ENCODE data around the gene PIEZO1. TPM values are rescaled to one million over a fixed set of nuclear protein-coding genes. Genes with fewer than 3 reads are reported as not detected.

The PIEZO1 gene
- total RNA-seq, 1 donor from 2014 or later = 67.8 TPM

DNA sequence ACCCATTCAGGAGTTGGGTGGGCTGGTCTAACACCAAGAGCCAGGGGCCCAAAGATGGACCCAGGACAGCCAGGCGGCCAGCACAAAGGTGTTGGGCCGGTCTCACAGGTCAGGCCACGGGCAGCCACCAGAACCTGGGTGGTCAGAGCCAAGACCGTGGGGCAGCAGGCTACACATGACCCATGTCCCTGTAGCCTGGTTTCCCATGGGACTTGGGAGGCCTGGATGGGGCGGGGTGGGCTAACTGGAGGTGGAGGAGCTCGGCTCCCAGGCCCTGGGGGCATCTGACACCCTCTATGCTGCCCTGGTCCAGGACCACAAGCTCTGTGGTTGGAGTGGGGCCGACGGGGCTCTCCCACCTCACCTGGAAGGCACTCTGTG, 61.5 kb downstream of the PIEZO1 start:
- DNase-seq (ENCODE audit: low spot score) (no peak), ATAC-seq (no peak)

GRCh38 chr16:88722784-88723506, 62.1 kb downstream of the PIEZO1 start:
- ATAC-seq = no peak

DNA sequence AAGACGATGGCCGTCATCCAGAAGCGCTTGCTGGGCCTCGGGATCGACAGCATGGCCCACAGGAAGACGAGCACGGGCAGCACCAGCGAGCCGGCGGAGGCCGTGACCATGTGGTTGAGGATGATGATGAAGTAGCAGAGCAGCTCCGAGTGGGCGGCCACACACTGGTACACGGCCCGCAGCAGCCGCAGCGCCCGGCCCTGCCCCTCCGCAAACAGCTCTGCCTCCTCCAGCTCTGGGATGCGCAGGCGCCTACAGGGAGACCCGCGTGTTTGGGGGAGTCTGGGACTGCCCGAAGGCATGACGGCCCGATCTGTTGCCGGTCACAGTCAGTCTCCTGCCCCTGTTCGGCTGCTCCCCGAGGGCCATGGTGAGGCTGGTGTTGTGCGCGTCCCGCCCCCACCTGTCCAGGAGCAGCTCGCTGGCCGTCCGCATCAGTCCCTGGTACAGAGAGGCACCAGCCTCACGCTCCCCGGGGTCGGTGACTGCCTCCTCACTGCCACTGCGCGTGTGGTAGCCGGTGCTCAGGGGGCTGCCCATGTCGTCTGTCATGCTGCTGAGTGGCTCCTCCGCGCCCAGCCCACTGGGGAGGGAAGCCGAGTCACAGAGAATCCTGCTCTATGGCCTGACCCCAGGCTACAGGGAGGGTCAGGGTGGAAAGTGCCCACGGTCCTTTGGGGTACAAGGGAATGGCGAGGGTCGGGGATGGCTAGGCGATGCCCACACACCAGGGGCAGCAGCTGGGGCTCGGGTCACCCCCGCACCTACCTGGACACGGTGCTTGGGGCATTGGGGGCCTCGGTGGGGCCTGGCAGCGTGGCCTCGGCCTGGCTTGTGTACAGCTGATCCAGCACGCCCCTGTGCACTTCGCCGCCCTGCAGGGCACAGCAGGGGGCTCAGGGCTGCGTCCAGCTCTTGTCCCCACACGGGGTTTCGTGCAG, 62.9 kb downstream of the PIEZO1 start:
- ATAC-seq = no peak
- DNase-seq (ENCODE audit: low spot score) = no peak

More at GRCh38 chr16:88722784-88723506, 62.1 kb downstream of the PIEZO1 start:
- DNase-seq (ENCODE audit: low spot score) = no peak

DNA sequence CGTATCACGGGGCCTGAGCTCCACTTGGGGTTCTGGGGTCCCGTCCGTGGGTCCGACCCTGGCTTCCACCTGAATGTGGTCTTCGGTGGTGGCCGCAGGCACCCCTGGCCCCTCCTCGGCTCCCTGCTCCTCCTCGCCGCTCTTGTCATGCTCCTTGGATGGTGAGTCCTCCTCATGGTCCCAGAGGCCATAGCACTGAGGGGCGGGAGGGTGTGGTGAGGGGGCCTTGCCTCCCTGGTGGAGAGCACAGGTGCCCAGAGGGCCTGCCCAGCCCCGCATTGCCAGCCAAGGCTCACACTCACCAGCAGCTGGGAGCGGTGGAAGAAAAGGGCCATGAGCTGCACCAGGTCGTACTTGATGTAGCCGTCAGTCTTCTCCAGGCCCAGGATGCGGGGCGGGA, 63.8 kb downstream of the PIEZO1 start:
- no peak for DNase-seq (ENCODE audit: low spot score)
- ATAC-seq = no peak

- DNase-seq (ENCODE audit: low spot score) = no peak
- ATAC-seq = no peak
These were observed 64.5 kb downstream of the PIEZO1 start for GRCh38 chr16:88720396-88720970.

GRCh38 chr16:88719933-88720296, 65.1 kb downstream of the PIEZO1 start:
- DNase-seq (ENCODE audit: low spot score) = no peak
- ATAC-seq = no peak

DNA sequence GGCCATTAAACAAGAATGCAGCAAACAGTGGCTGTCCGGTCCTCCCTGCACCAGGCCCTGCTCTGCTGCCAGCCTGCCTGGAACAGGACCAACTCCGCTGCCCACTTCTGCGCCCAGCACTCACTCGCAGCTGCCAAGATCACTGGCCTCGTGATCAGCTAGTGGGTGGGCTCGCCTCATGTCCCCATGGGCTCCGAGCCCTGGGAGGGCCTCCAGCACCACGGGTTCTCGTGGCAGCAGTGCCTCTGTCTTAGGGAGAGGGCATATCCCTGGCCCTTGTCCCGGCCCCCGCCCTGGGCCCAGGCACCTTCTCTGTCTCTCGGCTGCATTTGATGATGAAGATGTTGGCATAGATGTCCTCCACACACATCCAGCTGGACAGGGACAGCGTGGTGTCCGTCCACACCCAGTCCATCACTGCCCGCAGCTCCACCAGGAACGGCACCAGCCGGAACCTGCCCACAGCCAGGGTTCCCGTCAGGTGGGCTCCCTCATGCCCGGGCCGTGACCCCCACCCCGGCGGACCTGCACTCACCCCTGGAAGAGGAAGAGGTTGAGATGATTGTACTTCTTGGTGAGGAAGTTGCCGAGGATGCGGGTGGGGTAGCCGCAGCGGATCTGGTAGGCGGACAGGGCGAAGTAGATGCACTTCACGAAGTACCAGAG, 65.6 kb downstream of the PIEZO1 start:
- ATAC-seq = no peak
- DNase-seq (ENCODE audit: low spot score) = no peak

DNA sequence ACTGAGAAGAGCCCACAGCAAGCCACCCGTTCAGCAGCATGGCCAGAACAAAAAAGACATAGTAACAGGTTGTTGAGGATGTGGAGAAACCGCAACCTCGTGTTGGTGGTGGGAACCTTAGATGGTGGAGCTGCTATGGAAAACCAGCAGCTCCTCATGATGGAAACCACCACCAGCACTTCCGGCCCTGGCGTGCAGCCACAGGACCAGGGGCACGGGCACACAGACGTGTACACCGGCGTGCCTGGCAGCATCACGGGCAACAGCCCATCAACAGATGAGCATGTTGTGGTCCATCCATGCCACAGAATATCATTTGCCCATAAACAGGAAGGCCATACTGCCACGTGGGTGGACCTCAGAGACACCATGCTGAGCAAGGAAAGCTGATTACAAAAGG, 66.8 kb downstream of the PIEZO1 start:
- DNase-seq (ENCODE audit: low spot score) (no peak), ATAC-seq (no peak)

DNA sequence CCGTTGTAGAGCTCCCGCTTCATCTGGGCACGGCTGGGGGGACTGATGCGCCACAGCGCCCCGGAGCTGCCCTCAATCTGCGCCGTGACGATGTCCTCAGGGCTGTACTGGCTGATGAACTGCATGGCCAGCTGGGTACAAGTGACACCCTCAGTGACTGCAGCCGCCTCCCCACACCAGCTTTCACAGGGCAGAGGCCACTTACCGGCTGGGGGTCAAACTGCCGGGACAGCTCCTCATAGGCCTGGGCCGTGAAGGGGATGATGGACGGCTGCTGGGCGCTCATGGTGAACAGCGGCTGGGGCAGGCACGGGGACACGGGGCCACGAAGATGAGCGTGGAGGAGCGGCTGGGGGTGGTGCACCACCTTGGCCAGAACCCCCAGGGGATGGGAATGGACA, 68.4 kb downstream of the PIEZO1 start:
- DNase-seq (ENCODE audit: low spot score) (no peak), ATAC-seq (no peak)

GRCh38 chr16:88716201-88716600, 68.8 kb downstream of the PIEZO1 start:
- no peak for DNase-seq (ENCODE audit: low spot score)
- ATAC-seq = no peak

DNA sequence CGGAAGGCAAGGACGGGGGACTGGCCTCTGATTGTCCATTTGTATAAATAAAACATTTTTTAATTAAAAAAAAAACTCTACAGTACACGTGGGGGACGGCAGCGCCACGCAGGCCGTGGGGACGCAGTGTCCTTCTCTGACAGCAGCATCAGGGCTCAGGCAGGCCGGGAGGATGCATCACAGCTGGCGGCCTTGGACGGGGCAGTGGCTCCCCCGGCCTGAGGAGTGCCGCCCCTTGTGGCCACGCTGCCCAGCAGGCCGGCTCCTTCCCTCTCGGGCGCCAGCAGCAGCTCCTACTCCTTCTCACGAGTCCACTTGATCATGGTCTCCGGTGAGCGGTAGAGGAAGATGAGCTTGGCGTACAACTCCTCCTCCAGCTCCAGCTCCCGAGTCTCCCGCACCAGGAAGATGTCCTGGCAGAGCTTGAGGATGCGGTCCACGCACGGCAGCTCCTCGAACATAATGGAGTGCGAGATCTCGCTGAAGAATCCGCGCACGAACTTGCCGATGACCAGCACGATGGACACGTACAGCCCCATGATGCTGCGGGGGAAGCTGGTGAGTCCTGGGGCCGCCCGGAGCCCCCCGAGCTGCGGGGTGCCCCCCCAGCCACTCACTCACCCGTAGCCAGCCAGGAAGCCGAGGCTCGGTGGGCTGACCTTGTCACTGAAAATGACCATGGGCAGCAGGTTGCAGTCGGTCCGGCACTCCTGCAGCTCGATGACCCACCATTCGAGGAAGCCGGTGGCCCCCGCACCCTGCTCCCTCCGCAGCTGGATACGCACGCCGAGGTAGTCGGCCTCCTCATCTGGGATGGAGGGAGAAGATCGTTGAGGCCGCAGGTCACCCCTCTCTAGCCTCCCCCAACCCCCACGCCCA, 69.5 kb downstream of the PIEZO1 start:
- ATAC-seq = no peak
- no peak for DNase-seq (ENCODE audit: low spot score)

GRCh38 chr16:88714420-88715302, 70.4 kb downstream of the PIEZO1 start:
- DNase-seq (ENCODE audit: low spot score) (no peak), ATAC-seq (no peak)

DNA sequence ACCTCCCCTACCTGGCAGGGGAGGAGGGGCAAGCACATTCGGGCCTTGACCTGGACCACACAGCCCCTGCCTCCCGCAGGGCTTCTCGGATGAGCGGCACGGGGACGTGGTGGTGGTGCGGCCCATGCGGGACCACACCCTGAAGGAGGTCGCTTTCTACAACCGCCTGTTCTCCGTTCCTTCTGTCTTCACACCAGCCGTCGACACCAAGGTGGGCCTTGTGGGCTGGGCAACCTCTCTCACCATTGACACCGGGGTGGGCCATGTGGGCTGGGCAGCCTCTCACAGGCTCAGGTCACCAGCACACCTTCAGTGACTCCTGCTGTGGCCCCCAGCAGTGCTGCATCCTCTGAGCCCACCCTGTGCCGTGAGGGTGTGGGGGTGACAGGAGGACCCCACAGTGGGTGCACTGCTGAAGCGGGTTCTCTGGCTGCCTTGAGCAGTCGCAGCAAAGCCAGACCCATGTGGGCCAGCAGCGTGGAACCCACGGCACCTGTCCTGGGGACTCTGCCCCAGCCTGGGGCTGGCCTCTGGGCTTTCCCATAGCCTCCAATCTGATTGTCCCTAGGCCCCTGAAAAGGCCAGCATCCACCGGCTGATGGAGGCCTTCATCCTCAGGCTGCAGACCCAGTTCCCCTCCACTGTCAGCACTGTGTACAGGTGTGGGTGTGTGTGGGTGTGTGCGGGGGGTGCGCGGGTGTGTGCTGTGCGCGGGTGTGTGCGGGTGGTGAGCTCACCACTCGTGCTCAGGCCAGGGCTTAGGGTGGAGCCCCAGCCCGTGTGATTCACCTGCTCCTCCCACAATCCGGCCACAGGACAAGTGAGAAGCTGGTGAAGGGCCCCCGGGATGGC, 71.2 kb downstream of the PIEZO1 start:
- peak; percentile 12 for ATAC-seq
- no peak for DNase-seq (ENCODE audit: low spot score)

- no peak for DNase-seq (ENCODE audit: low spot score)
- no peak for ATAC-seq
These were observed 72.0 kb downstream of the PIEZO1 start for GRCh38 chr16:88713054-88713453.

DNA sequence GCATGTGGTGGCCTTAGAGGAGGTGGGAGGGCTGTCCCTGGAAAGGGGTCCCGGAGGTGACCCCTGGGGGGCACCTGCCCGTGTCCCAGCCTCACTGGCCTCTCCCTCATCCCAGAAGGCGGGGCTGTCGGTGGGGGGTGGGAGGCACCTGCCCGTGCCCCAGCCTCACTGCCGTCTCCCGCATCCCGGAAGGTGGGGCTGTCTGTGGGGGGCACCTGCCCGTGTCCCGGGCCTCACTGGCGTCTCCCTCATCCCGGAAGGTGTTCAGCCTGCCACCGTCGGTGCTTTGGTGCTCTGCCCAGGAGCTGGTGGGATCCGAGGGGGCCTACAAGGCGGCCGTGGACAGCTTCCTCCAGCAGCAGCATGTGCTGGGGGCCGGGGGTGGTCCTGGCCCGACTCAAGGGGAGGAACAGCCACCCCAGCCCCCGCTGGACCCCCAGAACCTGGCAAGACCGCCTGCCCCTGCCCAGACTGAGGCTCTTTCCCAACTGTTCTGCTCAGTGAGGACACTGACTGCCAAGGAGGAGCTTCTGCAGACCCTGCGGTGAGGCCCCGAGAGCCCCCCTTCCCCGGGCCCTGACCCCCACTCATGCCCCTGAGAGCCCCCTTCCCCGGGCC, 72.5 kb downstream of the PIEZO1 start:
- ATAC-seq (no peak), DNase-seq (ENCODE audit: low spot score) (no peak)

DNA sequence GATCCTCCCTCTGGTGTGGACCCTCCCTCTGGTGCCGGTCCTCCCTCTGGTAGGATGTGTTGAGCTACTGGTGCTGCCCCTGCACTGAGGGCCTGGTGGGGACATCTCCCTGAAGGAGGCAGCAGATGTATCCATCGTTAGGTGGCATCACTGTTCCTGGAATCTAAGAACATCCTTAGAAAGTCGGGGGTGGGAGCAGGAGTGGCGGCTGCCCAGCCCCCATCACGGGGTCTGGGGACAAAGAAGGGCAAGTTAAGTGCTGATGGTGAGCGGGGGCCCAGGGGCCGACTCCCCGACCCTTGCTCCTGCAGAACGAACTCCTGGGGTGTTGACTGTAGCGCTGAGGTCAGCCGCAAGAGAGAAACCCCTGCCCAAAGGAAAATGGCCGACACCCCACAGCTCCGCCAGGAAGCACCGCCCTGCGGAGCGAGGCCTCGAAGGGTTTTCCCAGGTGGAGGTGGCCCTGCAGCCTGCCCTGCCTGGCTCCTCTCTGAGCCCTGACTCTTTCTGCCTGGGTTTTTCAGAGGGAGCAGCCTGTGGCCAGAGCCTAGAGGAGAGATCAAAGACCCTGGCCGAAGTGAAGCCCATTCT, 73.2 kb downstream of the PIEZO1 start:
- ATAC-seq (no peak), DNase-seq (ENCODE audit: low spot score) (no peak)

DNA sequence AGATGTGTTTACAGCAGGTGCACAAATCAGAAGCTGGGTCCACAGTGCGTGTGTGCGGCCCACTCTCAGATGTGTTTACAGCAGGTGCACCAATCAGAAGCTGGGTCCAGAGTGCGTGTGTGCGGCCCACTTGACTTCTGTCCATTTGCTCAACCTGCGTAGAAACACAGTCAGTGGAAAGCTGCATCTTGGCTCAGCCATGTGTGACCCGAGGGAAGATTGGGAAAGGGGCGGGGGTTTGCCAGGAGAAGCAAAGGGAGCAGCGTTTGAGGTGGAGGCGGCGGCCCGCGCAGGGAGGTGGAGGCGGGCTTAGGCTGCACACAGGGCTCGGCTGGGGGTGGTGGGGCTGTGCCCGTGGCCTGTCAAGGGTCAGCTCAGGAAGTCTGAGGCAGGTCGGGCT, 74.5 kb downstream of the PIEZO1 start:
- DNase-seq (ENCODE audit: low spot score) (no peak), ATAC-seq (no peak)
